GM12878 (cell line): ENCODE measurements around the gene ZNF407. TPM values are rescaled to one million over a fixed set of nuclear protein-coding genes. Genes with fewer than 3 reads are reported as not detected.

Experiments used
- ATAC-seq: fragments of 200-7000 bp; cut with Tn5 transposase; 3 replicates; pipeline ENCODE4 v1.9.1; 2020; ENCODE audit warnings: mild to moderate bottlenecking, moderate library complexity
- BruUV-seq: library from RNA; stranded (reverse); fragments of 400-500 nt; replicated peaks from 2 replicates; lab custom pipeline; 2021; lab: Mats Ljungman, UMichigan
- CTCF ChIA-PET: fragments of 300-600 bp; sonication (Branson Sonifier 250); formaldehyde crosslinking; extraction: SDS; loops from one replicate; lab custom pipeline; 2021; ENCODE audit warnings: inconsistent platforms; lab: Yijun Ruan, JAX
- POLR2A ChIA-PET: fragments of 350-600 bp; formaldehyde crosslinking; extraction: SDS; loops from one replicate; lab custom pipeline; 2021; ENCODE audit warnings: inconsistent platforms; lab: Charles Lee
- RAD21 ChIA-PET: fragments of 300-600 bp; sonication (Branson Sonifier 250); formaldehyde crosslinking; loops from one replicate; lab custom pipeline; 2023; ENCODE audit warnings: antibody characterized with exemption; ENCODE audit not compliant: unreplicated experiment; lab: Charles Lee
- SMC1A ChIA-PET: fragments of 300-600 bp; sonication (Branson Sonifier 250); formaldehyde crosslinking; loops from one replicate; lab custom pipeline; 2023; ENCODE audit not compliant: unreplicated experiment, uncharacterized antibody; lab: Charles Lee
- DNase-seq: peaks from one replicate; pipeline ENCODE4 v3.0.0-alpha.2; 2011; ENCODE audit warnings: low read depth, low spot score
- FAIRE-seq: peaks from 3 replicates; lab custom pipeline; 2011; peaks lifted over from hg19 to GRCh38; lab: Jason Lieb, UNC
- H2AFZ ChIP-seq: 2 replicates; pipeline ENCODE4 v1.6.0; 2011; ENCODE audit warnings: low read depth, low read length, control low read depth; ENCODE audit not compliant: control insufficient read depth
- H3K27ac ChIP-seq: 2 replicates; pipeline ENCODE4 v1.5.1; 2011; ENCODE audit warnings: control low read depth; ENCODE audit not compliant: control insufficient read depth, insufficient read depth
- H3K27me3 ChIP-seq, 2 experiments: replicated peaks in 1 of 2; 2 replicates each; pipeline versions ENCODE4 v1.6.0 to v1.6.1; 2011; ENCODE audit warnings: low read length in 1 of 2; ENCODE audit not compliant: control insufficient read depth in 2 of 2, insufficient read depth in 2 of 2
- H3K36me3 ChIP-seq, 2 experiments: 2 replicates each; pipeline ENCODE4 v1.5.1; 2011; ENCODE audit warnings: low read length in 1 of 2; ENCODE audit not compliant: control insufficient read depth in 2 of 2, insufficient read depth in 2 of 2
- H3K4me1 ChIP-seq: 2 replicates; pipeline ENCODE4 v1.6.1; 2011; ENCODE audit warnings: mild to moderate bottlenecking, low read length, moderate library complexity, mixed read lengths; ENCODE audit not compliant: control insufficient read depth, insufficient read depth
- H3K4me2 ChIP-seq: 2 replicates; pipeline ENCODE4 v1.6.0; 2011; ENCODE audit warnings: control low read depth; ENCODE audit not compliant: control insufficient read depth, insufficient read depth
- H3K4me3 ChIP-seq: fragments of 200-600 bp; sonication (generic); 2 replicates; pipeline ENCODE4 v1.5.1; 2016
- H3K79me2 ChIP-seq: 2 replicates; pipeline ENCODE4 v1.6.0; 2011; ENCODE audit warnings: low read length; ENCODE audit not compliant: control insufficient read depth, insufficient read depth
- H3K9ac ChIP-seq: 2 replicates; pipeline ENCODE4 v1.8.0; 2011; ENCODE audit warnings: low read length, control low read depth, mixed read lengths; ENCODE audit not compliant: control insufficient read depth, insufficient read depth
- H3K9me3 ChIP-seq: replicated peaks from 3 replicates; pipeline ENCODE4 v1.5.1; 2011; ENCODE audit warnings: mild to moderate bottlenecking, low read length; ENCODE audit not compliant: control insufficient read depth, insufficient read depth
- H4K20me1 ChIP-seq: 2 replicates; pipeline ENCODE4 v1.6.0; 2011; ENCODE audit not compliant: control insufficient read depth, insufficient read depth
- ATF7 ChIP-seq: fragments of 450-650 bp; IDR thresholded peaks from 2 replicates; pipeline ENCODE4 v1.6.1; 2016; ENCODE audit warnings: low read depth, mild to moderate bottlenecking
- BACH1 ChIP-seq: fragments of 450-650 bp; IDR thresholded peaks from 2 replicates; pipeline ENCODE4 v1.6.1; 2017; ENCODE audit warnings: mild to moderate bottlenecking, borderline replicate concordance
- BCL11A ChIP-seq: IDR thresholded peaks from 2 replicates; pipeline ENCODE4 v1.6.1; 2011; ENCODE audit warnings: low read depth, low read length
- CBX5 ChIP-seq: sonication (generic); IDR thresholded peaks from 2 replicates; pipeline ENCODE4 v1.6.1; 2016; ENCODE audit warnings: low read depth, moderate library complexity, mild to moderate bottlenecking, inconsistent platforms
- CREB1 ChIP-seq: IDR thresholded peaks from 2 replicates; pipeline ENCODE4 v1.6.1; 2012; ENCODE audit warnings: low read depth, mild to moderate bottlenecking, inconsistent platforms
- HSF1 ChIP-seq: fragments of 150-350 bp; IDR thresholded peaks from 2 replicates; pipeline ENCODE4 v1.6.1; 2014; ENCODE audit warnings: mild to moderate bottlenecking, low read depth, low read length
- IRF4 ChIP-seq: IDR thresholded peaks from 2 replicates; pipeline ENCODE4 v1.6.1; 2011; ENCODE audit warnings: low read depth, low read length
- MLLT1 ChIP-seq: fragments of 450-650 bp; IDR thresholded peaks from 2 replicates; pipeline ENCODE4 v1.6.1; 2016; ENCODE audit warnings: mild to moderate bottlenecking
- MXI1 ChIP-seq: fragments of 150-350 bp; IDR thresholded peaks from 2 replicates; pipeline ENCODE4 v1.6.1; 2011; ENCODE audit warnings: low read depth, mild to moderate bottlenecking, inconsistent platforms, low read length, improper control_type of control experiment
- MYC ChIP-seq: IDR thresholded peaks from 2 replicates; pipeline ENCODE4 v1.6.1; 2011; ENCODE audit warnings: mild to moderate bottlenecking, low read length, moderate library complexity, inconsistent platforms; ENCODE audit not compliant: insufficient read depth, insufficient replicate concordance, insufficient read length, severe bottlenecking
- NFYB ChIP-seq: IDR thresholded peaks from 2 replicates; pipeline ENCODE4 v1.6.1; 2011; ENCODE audit warnings: low read depth, mild to moderate bottlenecking, low read length, improper control_type of control experiment, moderate library complexity; ENCODE audit not compliant: insufficient read depth
- PKNOX1 ChIP-seq: fragments of 450-650 bp; IDR thresholded peaks from 2 replicates; pipeline ENCODE4 v1.6.1; 2016; ENCODE audit warnings: mild to moderate bottlenecking
- SMARCA5 ChIP-seq: fragments of 450-650 bp; IDR thresholded peaks from 2 replicates; pipeline ENCODE4 v1.6.1; 2017; ENCODE audit warnings: mild to moderate bottlenecking
- ZBED1 ChIP-seq: IDR thresholded peaks from 2 replicates; pipeline ENCODE4 v1.6.1; 2016; ENCODE audit warnings: borderline replicate concordance
- WGBS: methylation state at CpG from one replicate; pipeline ENCODE4 v1.1.6; 2016; ENCODE audit warnings: low lambda C conversion rate; ENCODE audit not compliant: insufficient replicate concordance, insufficient coverage; ENCODE audit errors: missing lambda C conversion rate; 5-methylcytosine and 5-hydroxymethylcytosine counted together
- in situ Hi-C: fragments of 300-500 bp; cut with MboI; formaldehyde crosslinking; loops from 9 replicates; pipeline ENCODE4 v1.14.3; 2018; ENCODE audit warnings: mixed read lengths
- intact Hi-C: fragments of 100-400 bp; cut with micrococcal nuclease; formaldehyde crosslinking; loops from one replicate; pipeline ENCODE4 v1.14.2; 2022; ENCODE audit not compliant: unreplicated experiment
- polyA plus RNA-seq, 11 experiments: library from polyadenylated mRNA; depleted of rRNA in 4 of 11; unstranded in 6 of 11; stranded (reverse) in 5 of 11; fragments of >200 nt; fragmentation: Nextera tagmentation in 4 of 11; fragmentation: Illumina TruSeq in 1 of 11; extraction: Ambion mirVana in 4 of 11; extraction: Trizol in 1 of 11; gene quantifications; 1 replicate in 1 of 11; 2 replicates in 10 of 11; pipeline versions ENCODE4 v1.2.1 to v1.2.3, GENCODE V29; 2011 to 2016; ENCODE audit warnings: inconsistent platforms in 2 of 11, missing spikeins in 2 of 11, low read depth in 1 of 11
- total RNA-seq, 4 experiments: library from RNA; depleted of rRNA in 3 of 4; stranded (reverse); fragments of >200 nt in 3 of 4; fragmentation: Illumina TruSeq in 1 of 4; extraction: Trizol in 1 of 4; gene quantifications; 2 replicates each; pipeline versions ENCODE4 v1.2.1 to v1.2.3, GENCODE V29; 2013 to 2021

The ZNF407 gene
- total and polyA plus RNA-seq, 10 of the 15 experiments (the other 5 are each of a cell fraction or from before 2014, with no cell fraction given): 0.69 to 11.6 (median 5.3) TPM

GRCh38 chr18:74796841-74797576, 199.3 kb downstream of the ZNF407 start:
- ChIA-PET RAD21 (interaction anchor here (0.7 to 2.2 kb wide), 8 partner anchors 10 to 167 kb away, joined by 3 to 19 read pairs (median 3); no protein-coding TSS in a partner anchor), POLR2A (interaction anchor here (0.5 to 2.5 kb wide), 3 partner anchors 9 to 196 kb away, joined by 3 to 13 read pairs (median 3); no protein-coding TSS in a partner anchor), CTCF (interaction anchor here (0.7 to 2.6 kb wide), 12 partner anchors 9 to 166 kb away, joined by 3 to 16 read pairs (median 4); no protein-coding TSS in a partner anchor), SMC1A (interaction anchor here (0.8 to 4.4 kb wide), 20 partner anchors 9 to 681 kb away, joined by 3 to 26 read pairs (median 4); no protein-coding TSS in a partner anchor)
- intact Hi-C loops (loop anchor here (10.0 kb wide), 1 partner anchor 408 kb away; the partner anchor contains the start of gene PTGR3), in situ Hi-C loops (no loop called here)
- FAIRE-seq: no peak
- no TSS peak for BruUV-seq
- 51% methylated on average over 7 of the region's 7 CpGs for WGBS
- Histone ChIP-seq H3K4me2 (peak overlapping the region; percentile 43), H3K9ac (no peak overlapping the region), H3K27ac (0 out of 2 replicates have a peak overlapping the region, but pooled peaks have one; percentile 17), H3K79me2 (no peaks in the 10 kb centered on the region), H3K27me3 (no peaks in the 10 kb centered on the region), H4K20me1 (no peaks in the 10 kb centered on the region), H3K9me3 (no peaks in the 10 kb centered on the region), H3K4me3 (peak overlapping the region; percentile 51), H2AFZ (peak overlapping the region; percentile 57), H3K4me1 (peaks cover 16% of the 10 kb centered on the region; the same call in 1 of the 2 replicates), H3K36me3 (no peaks in the 10 kb centered on the region)
- peak; percentile 40 for DNase-seq
- ATAC-seq: peak; percentile 99
- TF ChIP-seq MYC: no peak
- 0 out of 2 replicates have a peak, but pooled peaks have one; percentile 34 for TF ChIP-seq NFYB
- TF ChIP-seq ZBED1: 0 out of 2 replicates have a peak, but pooled peaks have one; percentile 59
- peak; percentile 72 for TF ChIP-seq PKNOX1
- 0 out of 2 replicates have a peak, but pooled peaks have one; percentile 8 for TF ChIP-seq CBX5
- no peak for TF ChIP-seq BCL11A
- no peak for TF ChIP-seq SMARCA5
- TF ChIP-seq CREB1: peak; percentile 39; the same call in 1 of the 2 replicates
- TF ChIP-seq ATF7: peak; percentile 35; the same call in 1 of the 2 replicates
- peak; percentile 38; the same call in 1 of the 2 replicates for TF ChIP-seq MXI1
- TF ChIP-seq IRF4: 0 out of 2 replicates have a peak, but pooled peaks have one; percentile 35
- no peak for TF ChIP-seq HSF1
- TF ChIP-seq BACH1: no peak
- no peak for TF ChIP-seq MLLT1
